HG02884 (cell line): ENCODE measurements around the gene NAP1L5.
A peak's percentile ranks its signal among the peaks of the same experiment; 100 is the strongest.

ENCODE experiments used
- ATAC-seq: cut with Tn5 transposase; IDR thresholded peaks from one replicate; pipeline ENCODE4 v1.9.1; 2021; ENCODE audit warnings: mild to moderate bottlenecking, moderate library complexity; ENCODE audit not compliant: unreplicated experiment

The NAP1L5 gene

GRCh38 chr4:88722828-88723227, 25.2 kb upstream of the NAP1L5 start:
- ATAC-seq = no peak

- ATAC-seq = no peak
Observed at GRCh38 chr4:88722276-88722780, 24.7 kb upstream of the NAP1L5 start.

GRCh38 chr4:88720451-88721428, 23.1 kb upstream of the NAP1L5 start:
- no peak for ATAC-seq

GRCh38 chr4:88719381-88719780, 21.8 kb upstream of the NAP1L5 start:
- no peak for ATAC-seq

DNA sequence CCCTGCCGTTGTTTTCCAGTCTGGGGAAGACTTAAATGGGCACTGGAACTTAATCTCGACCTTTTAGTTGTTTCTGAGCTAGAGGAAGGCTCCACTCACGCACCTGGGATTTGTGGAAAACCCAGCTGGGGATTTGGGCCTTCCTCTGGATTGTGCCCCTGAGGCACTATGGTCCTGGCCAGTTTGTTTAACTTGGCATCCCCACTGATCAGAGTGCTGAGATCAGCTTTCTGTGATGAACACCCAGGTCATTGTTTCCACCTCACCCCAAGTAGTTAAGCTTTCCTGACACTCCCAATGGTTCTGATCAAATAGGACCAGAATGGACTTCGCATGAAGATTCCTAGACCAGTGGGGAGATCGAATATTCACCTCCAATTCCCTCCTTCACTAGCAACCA, 20.5 kb upstream of the NAP1L5 start:
- no peak for ATAC-seq

DNA sequence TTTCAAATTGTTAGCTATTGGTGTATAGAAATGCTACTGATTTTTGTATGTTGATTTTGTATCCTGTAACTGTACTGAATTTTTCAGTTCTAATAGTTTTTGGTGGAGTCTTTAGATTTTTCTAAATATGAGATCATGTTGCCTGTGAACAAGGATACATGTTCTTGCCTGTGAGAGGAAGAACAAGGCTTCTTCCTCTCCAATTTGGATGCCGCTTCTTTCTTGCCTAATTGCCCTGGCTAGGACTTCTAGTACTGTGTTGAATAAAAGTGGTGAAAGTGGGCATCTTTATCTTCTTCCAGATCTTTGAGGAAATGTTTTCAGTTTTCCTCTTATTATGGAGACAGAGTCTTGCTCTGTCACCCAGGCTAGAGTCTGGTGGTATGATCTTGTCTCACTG, 16.2 kb upstream of the NAP1L5 start:
- ATAC-seq = no peak

DNA sequence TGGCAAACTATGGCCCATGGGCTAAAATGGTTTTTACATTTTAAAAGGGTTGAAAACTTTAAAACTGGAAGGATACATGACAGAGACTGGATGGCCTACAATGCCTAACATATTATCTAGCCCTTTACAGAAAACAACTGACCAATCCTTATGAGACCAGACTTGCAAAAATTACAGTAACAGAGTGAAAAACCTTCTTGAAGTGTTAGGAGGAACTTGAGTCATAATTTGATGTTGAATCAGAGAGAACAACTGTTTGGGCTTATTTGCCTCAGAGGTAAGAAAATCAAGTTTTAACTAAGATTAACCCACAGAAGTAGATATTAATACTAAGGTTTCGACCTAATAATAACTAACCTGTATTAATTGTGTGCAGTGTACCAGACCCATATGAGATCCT, 12.4 kb upstream of the NAP1L5 start:
- ATAC-seq = no peak

DNA sequence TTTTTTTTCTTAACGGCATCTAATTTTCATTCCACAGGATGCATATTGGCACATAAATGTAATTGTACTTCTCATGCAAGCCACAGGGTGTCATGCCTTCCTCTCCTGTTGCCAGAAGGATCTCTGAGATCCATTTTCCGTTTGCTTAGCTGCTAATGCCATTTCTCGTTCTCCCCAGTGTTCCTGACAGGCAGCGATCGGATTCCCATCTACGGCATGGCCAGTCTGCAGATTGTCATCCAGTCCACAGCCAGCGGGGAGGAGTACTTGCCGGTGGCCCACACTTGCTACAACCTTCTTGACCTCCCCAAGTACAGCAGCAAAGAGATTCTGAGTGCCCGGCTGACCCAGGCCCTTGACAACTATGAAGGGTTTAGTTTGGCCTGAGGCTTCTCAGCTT, 8.9 kb upstream of the NAP1L5 start:
- ATAC-seq = no peak

- ATAC-seq = no peak
Observed at GRCh38 chr4:88705805-88706492, 8.3 kb upstream of the NAP1L5 start.

GRCh38 chr4:88705223-88705622, 7.6 kb upstream of the NAP1L5 start:
- ATAC-seq = no peak

- no peak for ATAC-seq
Observed at GRCh38 chr4:88702782-88703181, 5.2 kb upstream of the NAP1L5 start.

GRCh38 chr4:88698519-88698918, 890 bp upstream of the NAP1L5 start:
- ATAC-seq = no peak

DNA sequence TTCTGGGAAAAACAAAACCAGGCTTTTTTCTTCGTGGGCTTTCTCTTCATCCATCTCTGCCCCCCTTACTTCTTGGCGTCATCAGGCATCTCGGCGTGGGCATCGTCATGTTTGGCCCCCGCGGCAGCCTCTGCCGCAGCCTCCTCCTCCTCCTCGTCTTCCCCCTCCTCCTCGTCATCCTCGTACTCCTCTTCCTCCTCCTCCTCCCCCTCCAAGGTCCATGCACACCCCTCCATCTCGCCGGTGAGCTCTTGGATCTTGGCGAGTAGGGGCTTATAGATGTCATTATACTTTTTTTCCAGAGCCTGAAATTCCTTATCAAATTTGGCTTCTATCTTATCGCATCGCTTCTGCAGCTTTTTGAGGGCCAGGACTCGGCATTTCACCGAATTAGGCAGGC, 488 bp downstream of the NAP1L5 start:
- no peak for ATAC-seq

DNA sequence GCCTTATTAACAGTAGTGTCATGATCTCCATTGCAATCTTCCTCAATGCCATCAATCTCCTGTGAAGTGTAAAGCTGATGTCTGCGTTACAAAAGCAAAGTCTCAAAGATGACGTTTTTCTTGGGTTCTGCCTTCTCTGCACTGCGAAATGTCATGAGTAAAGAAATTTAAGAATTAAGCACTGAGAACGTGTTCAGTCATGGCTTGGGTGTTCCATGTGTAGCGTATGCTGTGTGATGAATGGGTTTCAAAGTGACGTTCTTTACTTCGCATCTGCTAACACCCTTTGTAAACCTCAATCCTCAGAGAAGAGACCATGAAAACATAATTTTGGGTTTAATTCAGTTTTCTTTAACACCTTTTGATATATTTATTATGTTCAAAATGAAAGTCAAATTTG, 999 bp downstream of the NAP1L5 start:
- ATAC-seq = no peak

DNA sequence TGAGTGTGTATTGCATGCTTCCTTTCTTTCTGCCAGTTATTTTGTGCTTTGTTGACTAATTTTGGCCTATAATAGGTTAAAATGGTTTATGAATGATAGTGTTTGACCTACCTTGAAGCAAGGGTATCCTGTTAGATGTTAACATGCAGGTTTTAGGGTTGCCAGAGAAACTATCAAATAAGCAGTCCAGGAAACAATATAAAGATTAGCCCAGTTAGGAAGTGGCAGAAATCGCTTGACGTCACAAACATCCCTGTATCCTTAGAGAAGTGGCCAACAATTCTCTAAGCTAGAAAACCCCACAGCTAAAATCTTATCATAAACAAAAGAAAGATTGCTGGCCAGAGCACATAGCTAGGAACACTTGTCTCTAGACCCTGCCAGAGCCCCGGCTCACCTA, 3.8 kb downstream of the NAP1L5 start:
- ATAC-seq = no peak

GRCh38 chr4:88690355-88690754, 7.3 kb downstream of the NAP1L5 start:
- ATAC-seq = no peak

DNA sequence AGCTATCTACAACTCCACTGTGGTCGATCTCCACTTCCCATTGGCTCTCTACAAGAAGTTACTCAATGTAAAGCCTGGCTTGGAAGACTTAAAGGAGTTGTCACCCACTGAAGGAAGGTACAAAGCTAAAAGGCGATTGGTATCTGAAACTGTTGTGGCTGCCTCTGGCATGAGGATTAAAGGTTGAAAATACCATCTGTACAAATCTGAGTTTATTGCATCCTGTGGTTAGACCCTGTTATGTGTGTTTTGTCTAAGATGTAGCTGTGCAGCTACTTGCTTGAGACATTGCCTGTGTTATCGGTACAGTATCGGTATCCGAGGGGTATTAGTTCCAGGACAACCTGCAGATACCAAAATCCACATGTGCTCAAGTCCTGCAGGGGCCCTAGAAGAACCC, 16.4 kb downstream of the NAP1L5 start:
- ATAC-seq = no peak

- ATAC-seq = no peak
Observed at GRCh38 chr4:88675543-88675942, 22.1 kb downstream of the NAP1L5 start.

DNA sequence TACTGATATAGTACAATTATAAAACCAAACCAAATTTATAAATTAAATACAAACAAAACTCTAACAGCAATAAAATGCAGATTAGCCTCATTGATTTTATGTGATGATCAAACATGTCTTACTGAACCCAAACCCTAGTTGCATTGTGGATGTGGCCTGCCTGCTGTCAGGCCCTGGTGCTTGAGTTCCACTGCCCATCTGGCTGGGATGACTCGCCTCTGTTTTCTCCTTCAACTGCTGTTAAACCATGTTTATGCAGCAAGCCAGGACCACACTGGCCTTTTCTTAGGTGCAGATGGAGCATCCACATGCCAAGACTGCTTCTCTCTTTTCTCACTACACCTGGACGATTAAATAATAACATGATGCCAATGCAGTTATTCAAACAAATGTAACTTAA, 22.6 kb downstream of the NAP1L5 start:
- no peak for ATAC-seq

- ATAC-seq = no peak
Observed at GRCh38 chr4:88674565-88674964, 23.1 kb downstream of the NAP1L5 start.

GRCh38 chr4:88673886-88674285, 23.7 kb downstream of the NAP1L5 start:
- no peak for ATAC-seq

DNA sequence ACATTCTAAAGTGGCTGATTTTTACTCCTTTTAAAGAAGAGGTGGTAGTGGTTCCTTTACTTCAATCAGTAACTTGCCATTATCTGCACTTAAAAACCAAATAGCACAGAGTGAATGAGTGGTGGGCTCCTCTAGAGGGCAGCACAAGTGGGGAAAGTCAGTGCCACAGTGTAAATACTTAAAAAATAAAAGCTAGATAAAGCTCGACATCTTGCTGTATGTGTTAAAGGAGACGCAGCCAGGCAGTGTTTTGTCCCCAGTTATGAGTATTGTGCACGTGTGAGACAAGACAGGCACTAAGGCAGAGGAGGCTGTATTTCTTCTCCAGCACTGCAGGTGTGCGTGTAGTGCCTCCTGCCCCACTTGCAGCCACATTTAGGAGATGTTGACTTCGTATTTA, 24.6 kb downstream of the NAP1L5 start:
- ATAC-seq = peak; percentile 78
